Activated naive CD4-positive, alpha-beta T cell treated with anti-CD3 and anti-CD28 coated beads, Interleukin-2, amount 50 U/mL, for 24 hours (primary cell): ENCODE data around the gene MAPKAP1.

Experiments
- H3K27ac Mint-ChIP-seq: one replicate; pipeline ENCODE4 v1.8.0; 2021; ENCODE audit warnings: mild to moderate bottlenecking, mixed read lengths
- H3K27me3 Mint-ChIP-seq: one replicate; pipeline ENCODE4 v1.8.0; 2021; ENCODE audit warnings: mixed read lengths
- H3K36me3 Mint-ChIP-seq: one replicate; pipeline ENCODE4 v1.8.0; 2021; ENCODE audit warnings: mixed read lengths
- H3K4me1 Mint-ChIP-seq: one replicate; pipeline ENCODE4 v1.8.0; 2021; ENCODE audit warnings: mixed read lengths
- H3K4me3 Mint-ChIP-seq: one replicate; pipeline ENCODE4 v1.8.0; 2021; ENCODE audit warnings: mild to moderate bottlenecking, mixed read lengths
- H3K9me3 Mint-ChIP-seq: one replicate; pipeline ENCODE4 v1.8.0; 2021; ENCODE audit warnings: mixed read lengths

Gene MAPKAP1

GRCh38 chr9:125428060-125428901 is 278.7 kb downstream of the MAPKAP1 start:
- no peaks in the 10 kb centered on the region for H3K36me3 Mint-ChIP-seq
- H3K27me3 Mint-ChIP-seq, result no peaks in the 10 kb centered on the region
- no peak overlapping the region for H3K27ac Mint-ChIP-seq
- no peaks in the 10 kb centered on the region for H3K4me1 Mint-ChIP-seq
- H3K4me3 Mint-ChIP-seq, result no peak overlapping the region
- H3K9me3 Mint-ChIP-seq, result no peaks in the 10 kb centered on the region

GRCh38 chr9:125427556-125427955 is 279.5 kb downstream of the MAPKAP1 start:
- no peak overlapping the region for H3K4me3 Mint-ChIP-seq
- H3K9me3 Mint-ChIP-seq, result no peaks in the 10 kb centered on the region
- no peaks in the 10 kb centered on the region for H3K27me3 Mint-ChIP-seq
- no peaks in the 10 kb centered on the region for H3K36me3 Mint-ChIP-seq
- no peak overlapping the region for H3K27ac Mint-ChIP-seq
- H3K4me1 Mint-ChIP-seq, result no peaks in the 10 kb centered on the region

GRCh38 chr9:125426926-125427325 is 280.1 kb downstream of the MAPKAP1 start:
- no peak overlapping the region for H3K4me3 Mint-ChIP-seq

DNA sequence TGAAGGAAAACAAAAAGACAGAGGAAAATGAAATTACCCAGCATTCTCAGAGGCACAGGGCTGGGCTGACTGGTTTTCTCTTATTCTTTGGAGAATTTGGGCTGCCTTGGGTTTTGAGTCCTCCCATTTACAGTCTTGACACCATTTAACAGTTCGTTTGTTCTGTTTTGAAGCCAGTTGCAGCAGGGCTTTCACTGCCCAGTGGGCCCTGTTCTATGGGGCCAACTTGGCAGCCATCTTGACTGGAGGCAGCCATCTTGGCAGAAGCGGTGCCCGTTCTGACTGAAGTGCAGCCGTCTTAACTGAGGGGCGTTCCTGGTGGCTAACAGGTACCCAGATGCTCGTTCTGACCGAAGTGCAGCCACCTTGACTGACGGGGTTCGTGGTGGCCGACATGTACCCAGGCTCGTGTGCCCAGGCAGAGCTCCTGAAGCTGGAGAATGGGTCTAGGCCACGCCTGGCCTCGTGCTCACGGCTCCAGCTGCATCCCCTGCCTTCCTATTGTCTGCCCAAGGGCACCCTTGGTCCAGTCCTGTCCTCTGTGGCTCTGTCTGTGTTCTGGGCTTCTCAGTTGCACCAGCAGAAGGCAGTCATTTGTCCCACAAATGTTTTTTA is 281.0 kb downstream of the MAPKAP1 start:
- Mint-ChIP-seq H3K27ac (no peak overlapping the region), H3K36me3 (no peaks in the 10 kb centered on the region), H3K9me3 (no peaks in the 10 kb centered on the region), H3K4me1 (no peaks in the 10 kb centered on the region), H3K4me3 (no peak overlapping the region), H3K27me3 (no peaks in the 10 kb centered on the region)

More at GRCh38 chr9:125426926-125427325, 280.1 kb downstream of the MAPKAP1 start:
- H3K4me1 Mint-ChIP-seq, result no peaks in the 10 kb centered on the region
- H3K36me3 Mint-ChIP-seq, result no peaks in the 10 kb centered on the region
- no peak overlapping the region for H3K27ac Mint-ChIP-seq
- no peaks in the 10 kb centered on the region for H3K9me3 Mint-ChIP-seq
- no peaks in the 10 kb centered on the region for H3K27me3 Mint-ChIP-seq

DNA sequence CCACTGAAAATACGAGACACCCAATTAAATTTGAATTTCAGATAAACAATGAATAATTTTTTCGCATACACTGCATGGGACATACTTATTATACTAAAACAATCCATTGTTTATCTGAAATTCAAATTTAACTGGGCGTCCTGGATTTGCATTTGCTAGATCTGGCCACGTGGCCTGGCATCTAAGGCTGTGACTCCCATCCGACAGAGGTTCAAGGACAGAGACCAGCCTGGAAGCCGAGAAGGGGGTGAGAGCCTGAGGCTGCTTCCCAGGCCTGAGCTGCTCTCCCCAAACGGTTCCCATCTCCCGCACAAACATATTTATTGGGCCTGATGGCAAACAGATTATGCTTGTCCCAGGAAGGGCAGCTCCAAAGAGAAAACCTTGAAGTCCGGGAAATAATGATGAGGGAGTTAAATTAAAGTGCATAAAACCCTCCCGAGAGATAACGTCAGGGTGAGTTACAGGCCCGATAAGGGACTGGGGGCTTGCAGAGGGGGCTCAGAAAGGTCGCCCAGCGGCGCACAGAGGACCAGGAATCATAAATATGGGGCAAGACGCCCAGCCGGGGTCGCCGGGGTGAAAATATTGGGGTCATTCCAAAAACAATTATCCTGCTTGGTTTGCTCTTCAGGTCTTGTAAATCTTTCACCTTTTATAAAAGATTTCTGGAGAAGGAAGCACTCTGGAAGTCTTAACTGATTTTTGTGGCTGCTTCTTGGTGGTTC is 281.7 kb downstream of the MAPKAP1 start:
- no peaks in the 10 kb centered on the region for H3K4me1 Mint-ChIP-seq
- H3K36me3 Mint-ChIP-seq, result no peaks in the 10 kb centered on the region
- H3K27ac Mint-ChIP-seq, result no peak overlapping the region
- H3K9me3 Mint-ChIP-seq, result no peaks in the 10 kb centered on the region
- no peak overlapping the region for H3K4me3 Mint-ChIP-seq
- no peaks in the 10 kb centered on the region for H3K27me3 Mint-ChIP-seq

DNA sequence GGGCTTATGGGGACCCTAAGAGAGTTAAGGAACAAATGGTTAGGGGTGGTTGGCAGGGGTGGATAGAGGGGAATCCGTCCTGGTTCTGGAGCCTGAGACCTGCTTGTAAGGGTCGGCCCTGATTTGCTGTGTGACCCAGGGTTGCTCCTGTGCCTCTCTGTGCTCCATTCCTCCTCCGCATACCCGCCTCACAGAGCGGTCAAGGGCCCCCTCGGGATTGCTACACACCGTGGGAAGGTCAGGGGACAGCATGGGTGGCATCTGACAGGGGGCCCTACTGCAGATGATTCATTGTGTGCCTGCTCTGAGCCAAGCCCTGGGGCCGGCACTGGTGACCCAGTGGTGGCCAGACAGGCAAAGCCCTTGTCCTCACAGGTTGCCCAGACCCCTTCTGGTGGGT is 283.0 kb downstream of the MAPKAP1 start:
- H3K27ac Mint-ChIP-seq, result no peak overlapping the region

DNA sequence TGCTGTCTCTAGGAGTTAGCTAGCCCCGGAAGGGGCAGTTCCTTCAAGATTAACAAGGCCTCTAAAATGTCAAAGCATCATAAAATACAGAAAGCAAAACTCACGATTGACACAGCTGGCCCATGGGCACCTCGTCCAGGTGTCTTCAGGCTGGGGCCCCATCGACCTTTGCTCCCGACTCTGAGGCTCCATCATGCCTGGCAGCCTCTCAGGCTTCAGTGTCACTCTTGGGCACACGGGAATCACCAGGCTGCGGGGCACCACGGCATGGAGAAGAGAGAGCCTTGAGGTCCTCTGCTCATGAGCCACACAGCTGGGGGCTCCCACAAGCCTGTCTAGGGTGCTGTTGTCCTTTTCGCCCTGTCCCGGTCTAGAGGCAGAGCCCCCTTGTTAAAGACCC is 284.2 kb downstream of the MAPKAP1 start:
- Mint-ChIP-seq H3K4me1 (no peaks in the 10 kb centered on the region), H3K4me3 (no peak overlapping the region), H3K27ac (no peak overlapping the region), H3K36me3 (no peaks in the 10 kb centered on the region), H3K27me3 (no peaks in the 10 kb centered on the region), H3K9me3 (no peaks in the 10 kb centered on the region)

More for the DNA sequence above, 283.0 kb downstream of the MAPKAP1 start:
- Mint-ChIP-seq H3K4me1 (no peaks in the 10 kb centered on the region), H3K4me3 (no peak overlapping the region), H3K27me3 (no peaks in the 10 kb centered on the region), H3K36me3 (no peaks in the 10 kb centered on the region), H3K9me3 (no peaks in the 10 kb centered on the region)

- H3K27me3 Mint-ChIP-seq, result no peaks in the 10 kb centered on the region
Observed at GRCh38 chr9:125421591-125422181, 285.3 kb downstream of the MAPKAP1 start.

GRCh38 chr9:125421166-125421565 is 285.8 kb downstream of the MAPKAP1 start:
- no peaks in the 10 kb centered on the region for H3K36me3 Mint-ChIP-seq
- H3K9me3 Mint-ChIP-seq, result no peaks in the 10 kb centered on the region
- no peak overlapping the region for H3K4me3 Mint-ChIP-seq
- no peaks in the 10 kb centered on the region for H3K4me1 Mint-ChIP-seq
- no peaks in the 10 kb centered on the region for H3K27me3 Mint-ChIP-seq
- no peak overlapping the region for H3K27ac Mint-ChIP-seq

More at GRCh38 chr9:125421591-125422181, 285.3 kb downstream of the MAPKAP1 start:
- Mint-ChIP-seq H3K4me1 (no peaks in the 10 kb centered on the region), H3K36me3 (no peaks in the 10 kb centered on the region), H3K4me3 (no peak overlapping the region), H3K9me3 (no peaks in the 10 kb centered on the region), H3K27ac (no peak overlapping the region)

DNA sequence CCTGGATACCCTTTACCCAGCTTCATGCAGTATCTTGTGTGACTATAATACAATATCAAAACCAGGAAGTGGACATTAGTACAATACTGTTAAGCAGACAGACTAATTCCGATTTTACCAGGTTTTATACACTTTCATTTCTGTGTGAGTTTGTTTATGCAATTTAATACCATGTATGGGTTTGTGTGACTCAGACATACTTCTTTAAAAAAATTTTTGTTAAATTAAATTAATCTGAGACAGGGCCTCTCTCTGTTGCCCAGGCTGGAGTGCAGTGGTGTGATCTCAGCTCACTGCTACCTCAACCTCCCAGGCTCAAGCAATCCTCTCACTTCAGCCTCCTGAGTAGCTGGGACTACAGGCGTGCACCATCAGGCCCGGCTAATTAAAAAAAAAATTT is 288.6 kb downstream of the MAPKAP1 start:
- no peaks in the 10 kb centered on the region for H3K36me3 Mint-ChIP-seq
- no peaks in the 10 kb centered on the region for H3K9me3 Mint-ChIP-seq
- H3K4me3 Mint-ChIP-seq, result no peak overlapping the region
- no peak overlapping the region for H3K27ac Mint-ChIP-seq
- H3K4me1 Mint-ChIP-seq, result no peaks in the 10 kb centered on the region
- no peaks in the 10 kb centered on the region for H3K27me3 Mint-ChIP-seq

- no peak overlapping the region for H3K27ac Mint-ChIP-seq
- no peaks in the 10 kb centered on the region for H3K27me3 Mint-ChIP-seq
- H3K36me3 Mint-ChIP-seq, result no peaks in the 10 kb centered on the region
- H3K4me1 Mint-ChIP-seq, result no peaks in the 10 kb centered on the region
- no peaks in the 10 kb centered on the region for H3K9me3 Mint-ChIP-seq
- no peak overlapping the region for H3K4me3 Mint-ChIP-seq
Observed at GRCh38 chr9:125416517-125416916, 290.5 kb downstream of the MAPKAP1 start.

DNA sequence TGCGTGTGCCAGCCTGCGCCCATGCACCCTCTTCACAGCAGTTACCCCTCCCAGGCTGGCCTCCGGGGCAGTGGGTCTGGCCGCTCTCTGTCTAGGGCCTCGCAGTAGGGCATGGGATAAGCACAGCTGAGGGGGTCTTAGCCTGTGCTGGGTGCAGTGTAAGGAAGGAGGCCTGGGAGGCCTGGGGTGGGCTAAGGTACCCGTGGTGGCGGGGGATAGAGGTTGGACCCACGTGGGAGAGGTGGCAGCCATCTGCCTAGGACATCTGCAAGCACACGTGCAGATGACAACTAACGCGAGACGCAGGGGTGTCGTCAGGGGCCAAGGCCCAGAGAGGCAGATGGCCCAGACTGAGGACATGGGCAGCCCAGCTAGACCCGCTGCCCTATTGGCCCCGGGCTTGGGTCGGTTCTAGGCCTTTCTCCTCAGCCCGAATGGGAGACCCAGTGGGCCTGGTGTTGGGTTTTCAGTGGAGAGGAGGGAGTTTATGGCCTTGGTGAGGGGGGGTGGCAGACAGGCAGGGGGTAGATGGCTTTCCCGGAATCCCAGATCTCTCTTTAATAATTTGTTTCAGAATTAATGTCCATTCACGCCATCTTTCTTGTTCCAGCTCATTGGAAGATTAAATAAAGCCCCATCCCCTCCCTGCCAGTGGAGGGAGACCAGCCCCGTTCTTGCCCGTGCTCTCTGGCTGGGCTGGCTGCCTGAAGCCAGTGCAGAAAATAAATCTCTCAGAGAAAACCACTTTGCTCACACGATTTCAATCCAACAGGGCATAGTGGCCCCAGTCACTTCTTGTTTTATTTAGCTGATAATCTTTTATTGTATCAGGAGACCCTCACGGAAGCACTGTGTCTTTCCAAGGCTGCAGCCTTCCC is 291.2 kb downstream of the MAPKAP1 start:
- no peak overlapping the region for H3K4me3 Mint-ChIP-seq
- H3K27me3 Mint-ChIP-seq, result peaks cover 1% of the 10 kb centered on the region
- no peaks in the 10 kb centered on the region for H3K36me3 Mint-ChIP-seq
- no peak overlapping the region for H3K27ac Mint-ChIP-seq
- H3K9me3 Mint-ChIP-seq, result no peaks in the 10 kb centered on the region
- H3K4me1 Mint-ChIP-seq, result no peaks in the 10 kb centered on the region

- Mint-ChIP-seq H3K9me3 (no peaks in the 10 kb centered on the region), H3K36me3 (no peaks in the 10 kb centered on the region), H3K27ac (no peak overlapping the region), H3K4me1 (peaks cover 7% of the 10 kb centered on the region), H3K4me3 (no peak overlapping the region), H3K27me3 (peaks cover 9% of the 10 kb centered on the region)
Observed at GRCh38 chr9:125413579-125413978, 293.4 kb downstream of the MAPKAP1 start.

DNA sequence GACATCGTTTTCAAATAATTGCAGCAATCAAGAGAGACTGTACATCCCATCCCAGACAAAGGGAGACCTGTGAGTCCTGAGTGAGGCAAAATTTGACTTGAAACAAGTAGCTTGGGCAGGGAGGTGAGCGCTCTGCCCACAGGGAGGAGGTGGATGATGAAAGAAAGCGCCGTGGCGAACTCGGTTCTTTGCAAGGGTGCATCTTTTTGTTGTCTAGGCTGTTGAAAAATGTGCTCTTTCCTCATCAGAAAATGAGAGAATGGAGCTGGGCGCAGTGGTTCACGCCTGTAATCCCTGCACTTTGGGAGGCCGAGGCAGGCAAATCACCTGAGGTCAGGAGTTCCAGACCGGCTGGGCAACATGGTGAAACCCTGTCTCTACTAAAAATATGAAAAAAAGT is 294.8 kb downstream of the MAPKAP1 start:
- Mint-ChIP-seq H3K36me3 (no peaks in the 10 kb centered on the region), H3K27me3 (peaks cover 12% of the 10 kb centered on the region), H3K9me3 (no peaks in the 10 kb centered on the region), H3K4me1 (peaks cover 11% of the 10 kb centered on the region), H3K27ac (no peak overlapping the region), H3K4me3 (no peak overlapping the region)
